ENCODE measurements around the gene MOB2. TPM values are rescaled to one million over a fixed set of nuclear protein-coding genes. Genes with fewer than 3 reads are reported as not detected.

Gene MOB2
- total RNA-seq, 3 donors from 2014 or later = 36.4 to 46.1 (median 37.9) TPM

DNA sequence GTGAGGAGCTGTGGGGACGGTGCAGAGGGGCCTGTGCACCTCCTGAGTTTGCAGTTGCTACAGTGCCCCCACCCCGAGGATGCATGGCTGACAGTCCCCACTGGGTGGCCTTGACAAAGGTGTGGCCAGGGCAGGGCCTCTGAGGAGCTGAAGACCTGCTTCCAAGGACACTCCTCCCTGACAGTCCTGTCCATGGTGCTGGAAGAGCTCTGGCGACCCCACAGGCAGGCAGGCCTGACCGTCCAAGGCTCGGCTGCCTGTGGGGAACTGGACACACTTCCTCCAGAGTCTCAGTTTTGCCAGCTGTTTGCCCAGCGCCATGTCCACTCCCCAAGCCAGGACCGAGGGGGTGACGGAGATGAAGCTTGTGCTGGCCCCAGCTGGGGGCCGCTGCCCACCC lies 64.1 kb downstream of the MOB2 start:
- no peak for TF ChIP-seq POLR2AphosphoS5 (IDR thresholded peaks at IDR 0.05)
- TF ChIP-seq POLR2A (IDR thresholded peaks at IDR 0.05) = no peak
- TF ChIP-seq, protein P1, sequence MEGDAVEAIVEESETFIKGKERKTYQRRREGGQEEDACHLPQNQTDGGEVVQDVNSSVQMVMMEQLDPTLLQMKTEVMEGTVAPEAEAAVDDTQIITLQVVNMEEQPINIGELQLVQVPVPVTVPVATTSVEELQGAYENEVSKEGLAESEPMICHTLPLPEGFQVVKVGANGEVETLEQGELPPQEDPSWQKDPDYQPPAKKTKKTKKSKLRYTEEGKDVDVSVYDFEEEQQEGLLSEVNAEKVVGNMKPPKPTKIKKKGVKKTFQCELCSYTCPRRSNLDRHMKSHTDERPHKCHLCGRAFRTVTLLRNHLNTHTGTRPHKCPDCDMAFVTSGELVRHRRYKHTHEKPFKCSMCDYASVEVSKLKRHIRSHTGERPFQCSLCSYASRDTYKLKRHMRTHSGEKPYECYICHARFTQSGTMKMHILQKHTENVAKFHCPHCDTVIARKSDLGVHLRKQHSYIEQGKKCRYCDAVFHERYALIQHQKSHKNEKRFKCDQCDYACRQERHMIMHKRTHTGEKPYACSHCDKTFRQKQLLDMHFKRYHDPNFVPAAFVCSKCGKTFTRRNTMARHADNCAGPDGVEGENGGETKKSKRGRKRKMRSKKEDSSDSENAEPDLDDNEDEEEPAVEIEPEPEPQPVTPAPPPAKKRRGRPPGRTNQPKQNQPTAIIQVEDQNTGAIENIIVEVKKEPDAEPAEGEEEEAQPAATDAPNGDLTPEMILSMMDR (IDR thresholded peaks at IDR 0.05) = no peak
- H3K4me3 ChIP-seq = no peak overlapping the region
- H3K4me1 ChIP-seq = no peaks in the 10 kb centered on the region
- H3K27me3 ChIP-seq = peaks cover 0 to 37% of the 10 kb centered on the region in 2 donors
- H3K9me3 ChIP-seq = peaks cover 29 to 38% of the 10 kb centered on the region in 2 donors
- intact Hi-C loops (cut with DNase I; ENCODE audit: low total_unique reads) = no loop called here
- no peak overlapping the region for H3K27ac ChIP-seq
- no peak for DNase-seq (ENCODE audit: low spot score in 2 of 2)
- no peaks in the 10 kb centered on the region for H3K36me3 ChIP-seq

DNA sequence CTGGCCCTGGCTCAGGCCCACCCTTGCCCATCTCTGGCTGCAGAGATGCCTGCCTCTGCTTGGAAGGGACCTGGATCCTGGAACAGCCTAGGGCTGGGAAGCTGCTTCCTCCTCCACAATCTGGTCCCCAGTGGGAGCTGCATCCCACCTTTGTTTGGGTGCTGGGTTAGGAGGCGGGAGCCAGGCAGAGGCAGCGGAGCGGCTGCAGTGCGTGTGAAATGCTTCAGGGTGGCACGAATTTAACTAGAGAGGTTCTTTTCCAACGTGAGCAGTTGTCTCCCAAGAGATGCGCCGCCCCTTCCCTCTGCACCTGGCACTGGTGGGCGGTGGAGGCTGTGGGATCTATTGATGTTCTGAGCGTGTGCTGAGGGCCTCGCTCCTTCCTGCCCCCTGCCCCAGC lies 65.3 kb downstream of the MOB2 start:
- Histone ChIP-seq H3K4me1 (no peaks in the 10 kb centered on the region), H3K27me3 (peaks cover 0 to 31% of the 10 kb centered on the region in 2 donors), H3K4me3 (no peak overlapping the region), H3K27ac (no peak overlapping the region), H3K9me3 (peaks cover 40 to 50% of the 10 kb centered on the region in 2 donors), H3K36me3 (no peaks in the 10 kb centered on the region)
- intact Hi-C loops (cut with DNase I; ENCODE audit: low total_unique reads) = no loop called here
- DNase-seq (ENCODE audit: low spot score in 2 of 2) = no peak
- TF ChIP-seq, protein P1 (IDR thresholded peaks at IDR 0.05) = no peak
- TF ChIP-seq POLR2A (IDR thresholded peaks at IDR 0.05) = no peak

DNA sequence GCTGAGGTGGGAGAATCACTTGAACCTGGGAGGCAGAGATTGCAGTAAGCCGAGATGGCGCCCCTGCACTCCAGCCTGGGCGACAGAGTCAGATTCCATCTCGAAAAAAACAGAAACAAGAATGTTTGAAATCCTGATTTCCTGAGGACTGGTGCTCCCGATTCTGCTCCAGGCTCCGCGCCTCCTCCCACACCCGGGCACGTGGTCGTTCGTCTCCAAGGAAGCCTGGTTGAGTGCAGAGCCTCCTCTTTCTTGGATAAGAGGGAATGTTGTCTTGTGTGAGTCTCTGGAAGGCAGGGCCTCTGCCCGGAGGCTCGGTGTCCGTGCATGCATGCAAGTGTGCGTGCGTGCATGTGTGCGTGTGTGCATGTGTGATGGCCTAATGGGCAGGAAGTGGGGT lies 66.8 kb downstream of the MOB2 start:
- TF ChIP-seq, protein P1 (IDR thresholded peaks at IDR 0.05) = no peak
- TF ChIP-seq POLR2AphosphoS5 (IDR thresholded peaks at IDR 0.05) (no peak), POLR2A (IDR thresholded peaks at IDR 0.05) (no peak)
- Histone ChIP-seq H3K9me3 (peaks cover 40 to 50% of the 10 kb centered on the region in 2 donors), H3K4me3 (no peak overlapping the region), H3K36me3 (no peaks in the 10 kb centered on the region), H3K4me1 (no peaks in the 10 kb centered on the region), H3K27ac (no peak overlapping the region), H3K27me3 (peaks cover 0 to 17% of the 10 kb centered on the region in 2 donors)
- DNase-seq (ENCODE audit: low spot score in 2 of 2) = no peak
- intact Hi-C loops (cut with DNase I; ENCODE audit: low total_unique reads) = no loop called here

Other genes starting within 250 kb of the MOB2 start
- 10 to 100 TPM; 32.8 to 47.2 (median 41.0) TPM for gene TOLLIP, start 177.1 kb downstream of the MOB2 start, total RNA-seq
- gene BRSK2, start 96.8 kb downstream of the MOB2 start, total RNA-seq = under 1 TPM; 0.15 to 0.80 (median 0.66) TPM
- 1 to 10 TPM in 2 of 3 donors, under 1 TPM in 1; 0.80 to 2.9 (median 1.6) TPM for gene DUSP8, start 85.5 kb upstream of the MOB2 start, total RNA-seq
- gene KRTAP5-1, start 98.5 kb upstream of the MOB2 start, total RNA-seq = not detected
- gene KRTAP5-2, start 111.5 kb upstream of the MOB2 start, total RNA-seq = not detected
- gene KRTAP5-3, start 121.7 kb upstream of the MOB2 start, total RNA-seq = not detected
- gene KRTAP5-4, start 135.4 kb upstream of the MOB2 start, total RNA-seq = not detected
- gene KRTAP5-5, start 143.0 kb upstream of the MOB2 start, total RNA-seq = not detected
- not detected for gene KRTAP5-6, start 210.4 kb upstream of the MOB2 start, total RNA-seq

Data from breast epithelium (tissue), 4 donors.